ENCODE data around the gene CCDC91.
"Not testable (repeated sequence)": the region's sequence is repeated elsewhere in the genome, so short reads cannot be mapped to it uniquely, and the experiment has no call there.

CCDC91 gene

GRCh38 chr12:28234444-28234843 lies 44.2 kb downstream of the CCDC91 start:
- no peak for DNase-seq (ENCODE audit: low read depth)

DNA sequence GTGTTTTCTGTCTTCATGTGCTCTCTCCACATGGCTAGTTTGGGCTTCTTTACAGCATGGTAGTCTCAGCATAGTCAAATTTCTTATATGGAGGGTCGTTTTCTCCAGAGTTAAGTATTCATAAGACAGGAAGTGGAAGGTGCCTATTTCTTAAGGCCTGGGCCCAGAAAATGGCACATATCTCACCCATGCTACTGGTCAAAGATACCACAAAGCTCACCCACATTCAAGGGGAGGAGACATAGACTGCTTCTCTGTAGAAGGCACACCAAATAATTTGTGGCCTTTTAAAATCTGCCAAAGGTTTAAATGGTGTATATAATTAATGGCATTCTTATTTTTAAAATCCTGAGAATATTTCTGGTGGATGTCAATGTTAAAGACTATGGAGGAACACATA lies 44.8 kb downstream of the CCDC91 start:
- no peak for DNase-seq (ENCODE audit: low read depth)

- no peak for DNase-seq (ENCODE audit: low read depth)
These were observed 45.7 kb downstream of the CCDC91 start for GRCh38 chr12:28235985-28236384.

- no peak for DNase-seq (ENCODE audit: low read depth)
These were observed 47.2 kb downstream of the CCDC91 start for GRCh38 chr12:28237423-28237822.

GRCh38 chr12:28239918-28240317 lies 49.7 kb downstream of the CCDC91 start:
- no peak for DNase-seq (ENCODE audit: low read depth)

DNA sequence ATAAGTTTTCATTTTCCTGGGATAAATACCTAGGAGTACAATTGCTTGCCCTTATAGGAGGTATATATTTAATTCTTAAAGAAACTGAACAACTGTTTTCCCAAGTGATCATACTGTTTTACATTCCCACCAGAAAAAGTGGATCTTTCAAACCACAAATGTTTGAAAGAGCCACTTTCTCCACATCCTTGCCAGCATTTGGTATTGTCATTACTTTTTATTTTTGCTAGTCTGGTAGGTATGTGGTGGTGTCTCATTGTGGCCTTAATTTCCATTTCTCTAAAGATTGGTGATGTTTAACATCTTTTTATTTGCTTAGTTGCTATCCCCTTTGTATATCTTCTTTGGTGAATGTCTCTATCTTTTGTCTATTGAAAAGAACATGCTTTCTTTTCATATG lies 50.6 kb downstream of the CCDC91 start:
- DNase-seq (ENCODE audit: low read depth), result no peak

- no peak for DNase-seq (ENCODE audit: low read depth)
These were observed 51.9 kb downstream of the CCDC91 start for GRCh38 chr12:28242129-28242495.

DNA sequence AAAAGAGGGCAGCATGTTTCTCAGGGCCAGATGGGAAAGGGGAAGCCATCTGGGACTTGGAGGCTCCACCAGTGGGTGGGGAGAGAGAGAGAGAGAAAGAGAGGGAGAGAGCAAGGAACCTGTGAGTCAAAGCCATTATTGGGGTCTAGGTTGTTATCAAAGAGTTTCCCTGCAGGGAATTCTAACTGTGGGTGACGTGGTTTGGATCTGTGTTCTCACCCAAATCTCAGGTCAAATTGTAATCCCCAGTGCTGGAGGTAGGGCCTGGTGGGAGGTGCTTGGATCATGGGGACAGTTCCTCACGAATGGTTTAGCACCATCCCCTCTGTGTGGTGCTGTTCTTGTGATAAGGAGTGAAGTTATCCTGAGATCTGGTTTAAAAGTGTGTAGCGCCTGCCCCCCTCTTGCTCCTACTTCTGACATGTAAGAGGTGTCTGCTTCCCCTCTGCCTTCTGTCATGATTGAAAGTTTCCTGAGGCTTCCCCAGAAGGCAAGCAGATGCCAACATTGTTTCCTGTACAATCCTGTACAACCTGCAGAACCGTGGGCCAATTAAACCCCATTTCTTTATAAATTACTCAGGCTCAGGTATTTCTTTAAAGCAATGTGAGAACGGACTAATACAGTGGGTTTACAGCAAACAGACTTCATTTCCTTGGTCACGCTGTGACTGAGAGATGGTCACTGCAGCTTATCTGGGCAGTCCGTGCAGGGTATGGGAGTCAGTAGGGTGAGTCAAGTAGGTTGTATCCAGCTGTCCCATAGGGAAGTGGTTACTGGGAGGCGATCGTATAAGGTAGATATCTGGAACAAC lies 52.4 kb downstream of the CCDC91 start:
- DNase-seq (ENCODE audit: low read depth), result no peak

DNA sequence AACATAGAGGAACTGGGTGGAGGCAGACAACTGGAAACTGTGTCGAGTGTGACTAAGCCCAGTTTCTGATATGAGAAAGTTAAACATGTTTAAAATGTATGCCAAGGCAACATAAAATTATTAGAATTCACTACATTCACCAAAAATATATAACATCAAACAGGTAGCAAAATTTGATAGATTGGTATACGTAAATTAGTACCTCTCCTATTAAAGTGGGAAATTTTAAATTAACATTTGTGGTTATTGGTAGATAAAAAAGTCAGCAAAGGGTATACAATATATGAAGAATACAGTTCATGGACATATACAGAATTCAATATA lies 53.0 kb downstream of the CCDC91 start:
- no peak for DNase-seq (ENCODE audit: low read depth)

DNA sequence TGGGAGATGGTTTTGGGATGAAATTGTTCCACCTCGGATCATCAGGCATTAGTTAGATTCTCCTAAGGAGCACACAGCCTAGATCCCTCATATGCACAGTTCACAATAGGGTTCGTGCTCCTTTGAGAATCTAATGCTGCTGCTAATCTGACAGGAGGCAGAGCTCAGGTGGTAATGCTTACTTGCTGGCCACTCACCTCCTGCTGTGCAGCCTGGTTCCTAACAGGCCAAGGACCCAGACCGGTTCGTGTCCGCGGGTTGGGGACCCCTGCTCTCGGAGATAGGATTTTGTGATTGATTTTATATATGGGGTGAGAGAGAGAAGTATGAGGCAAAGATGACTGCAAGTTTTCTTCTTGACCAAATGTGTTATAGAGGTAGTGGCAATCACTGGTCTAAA lies 57.5 kb downstream of the CCDC91 start:
- no peak for DNase-seq (ENCODE audit: low read depth)

DNA sequence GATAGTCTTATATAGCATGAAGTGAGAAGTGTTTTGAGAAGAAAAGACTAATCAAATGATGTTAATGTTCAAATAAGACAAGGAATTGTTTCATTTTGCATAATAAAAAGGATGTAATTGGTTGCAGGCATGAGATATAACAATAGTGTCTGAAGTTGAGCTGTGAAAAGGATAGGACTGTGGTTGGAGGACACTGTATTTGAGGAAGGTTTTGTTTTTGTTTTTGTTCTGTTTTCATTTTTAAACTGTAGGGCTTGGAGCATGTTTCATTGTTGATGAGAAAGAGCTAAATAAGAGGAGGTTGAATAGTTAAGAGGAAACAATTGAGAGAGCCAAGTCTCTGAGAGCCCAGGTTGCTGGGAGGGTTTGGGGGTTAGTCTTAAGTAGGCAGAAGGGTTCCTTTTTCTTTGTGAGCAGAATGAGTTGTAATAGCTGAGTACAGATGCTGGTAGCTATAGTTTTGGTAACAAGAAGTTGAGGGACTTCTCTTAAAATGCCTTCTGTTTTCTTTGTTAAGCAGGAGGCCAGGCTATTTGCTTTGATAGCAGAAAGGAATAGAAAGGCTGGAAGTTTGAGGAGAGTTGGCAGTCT lies 58.4 kb downstream of the CCDC91 start:
- DNase-seq (ENCODE audit: low read depth), result no peak

DNA sequence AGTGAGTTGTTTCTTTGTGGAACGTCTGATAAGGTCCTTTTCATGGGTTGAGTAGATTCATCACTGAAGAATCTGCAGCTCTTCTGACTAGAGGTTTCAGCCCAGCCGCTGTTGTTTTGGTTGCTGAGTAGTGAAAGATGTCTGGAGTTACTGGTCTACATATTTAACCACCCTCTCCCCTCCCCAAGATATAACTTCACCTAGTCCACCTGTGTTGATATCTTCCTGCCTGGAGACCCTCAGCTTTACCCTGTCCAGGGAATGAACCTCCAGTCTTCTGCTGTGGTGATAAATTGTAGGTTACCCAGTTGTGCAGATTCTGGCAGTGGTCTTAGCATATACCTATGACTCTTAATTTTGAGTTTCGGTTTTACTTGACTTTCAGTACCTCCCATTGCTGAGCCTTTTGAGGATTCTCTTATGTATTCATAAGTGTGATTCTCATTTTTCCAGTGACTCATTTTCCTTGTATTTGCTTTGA lies 62.9 kb downstream of the CCDC91 start:
- no peak for DNase-seq (ENCODE audit: low read depth)

DNA sequence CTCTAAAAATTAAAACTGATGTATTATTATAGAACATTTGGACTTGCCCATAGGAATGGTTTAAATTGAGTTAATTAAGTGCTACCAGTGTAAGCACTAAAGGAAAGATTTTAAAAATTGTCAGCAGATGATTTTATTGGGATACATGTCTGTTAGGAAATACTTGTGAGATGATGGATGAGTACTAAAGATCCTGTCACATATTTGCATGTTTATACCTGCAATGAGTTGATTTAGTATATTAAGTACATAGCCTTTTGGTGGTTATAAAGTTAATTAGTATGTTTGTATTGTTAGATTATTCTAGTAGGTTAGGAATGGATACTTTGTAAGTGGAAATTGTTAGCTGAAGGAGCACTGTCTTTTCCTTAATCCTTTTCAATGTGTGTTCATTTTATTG lies 67.2 kb downstream of the CCDC91 start:
- no peak for DNase-seq (ENCODE audit: low read depth)

GRCh38 chr12:28258998-28259397 lies 68.7 kb downstream of the CCDC91 start:
- no peak for DNase-seq (ENCODE audit: low read depth)

DNA sequence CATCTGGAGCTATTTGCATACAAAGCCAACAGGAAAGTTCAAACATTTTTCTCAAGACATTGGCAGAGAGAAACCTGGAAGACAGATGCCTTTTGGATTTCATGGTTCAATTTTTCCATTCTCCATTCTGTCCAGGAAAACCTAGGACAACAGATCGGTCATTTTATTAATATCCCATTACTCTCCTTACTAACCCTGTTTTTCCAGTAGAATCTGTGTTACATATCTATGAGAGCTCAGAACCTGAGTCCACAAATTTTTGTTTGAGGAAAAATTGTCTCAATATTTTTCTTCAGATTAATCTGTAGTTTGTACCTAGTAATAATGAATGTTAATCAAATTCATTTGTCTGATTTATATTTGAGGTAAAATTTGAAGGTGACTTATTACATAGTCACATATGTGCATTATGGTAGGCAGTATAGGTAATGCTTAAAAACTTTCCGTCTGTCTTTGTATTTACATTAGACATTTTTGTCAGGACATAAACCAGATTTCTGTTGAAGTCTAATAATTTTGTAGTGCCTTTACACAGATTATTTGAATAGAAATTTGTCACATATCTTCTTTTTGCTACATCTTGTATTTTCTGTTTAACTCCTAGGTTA lies 75.3 kb downstream of the CCDC91 start:
- DNase-seq (ENCODE audit: low read depth), result no peak

GRCh38 chr12:28267920-28268607 lies 77.8 kb downstream of the CCDC91 start:
- DNase-seq (ENCODE audit: low read depth), result not testable (repeated sequence)

DNA sequence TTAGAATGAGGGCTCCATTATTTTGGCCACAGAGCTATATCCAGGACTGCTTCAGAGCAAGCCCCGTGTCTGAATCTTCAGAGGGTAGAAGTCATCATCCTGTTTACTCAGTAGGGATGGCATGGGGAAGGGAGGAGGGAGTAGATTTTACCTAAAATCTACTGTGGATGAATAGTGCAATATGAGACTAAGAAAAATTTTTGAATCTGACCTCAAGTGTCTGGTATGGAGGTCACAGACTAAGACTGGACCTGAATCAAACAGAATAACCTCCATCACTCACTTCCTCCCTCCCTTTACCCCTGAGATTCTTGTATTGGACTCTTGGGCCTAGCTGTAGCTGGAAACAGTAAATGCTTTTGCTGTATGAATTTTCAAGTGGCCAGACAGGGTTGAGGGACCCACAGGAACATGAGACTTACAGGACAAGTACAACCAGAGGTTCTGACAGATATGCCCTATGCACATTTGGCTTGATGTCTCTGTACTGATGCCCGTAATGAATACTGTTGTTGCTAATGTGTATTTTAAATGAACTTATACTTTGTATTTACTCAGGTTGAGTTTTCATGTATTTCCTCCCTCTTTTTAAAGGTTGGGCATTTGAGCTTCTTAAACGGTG lies 78.5 kb downstream of the CCDC91 start:
- DNase-seq (ENCODE audit: low read depth), result no peak

- no peak for DNase-seq (ENCODE audit: low read depth)
These were observed 79.6 kb downstream of the CCDC91 start for GRCh38 chr12:28269851-28270250.

GRCh38 chr12:28278499-28278898 lies 88.2 kb downstream of the CCDC91 start:
- no peak for DNase-seq (ENCODE audit: low read depth)

GRCh38 chr12:28278960-28279359 lies 88.7 kb downstream of the CCDC91 start:
- DNase-seq (ENCODE audit: low read depth), result no peak

DNA sequence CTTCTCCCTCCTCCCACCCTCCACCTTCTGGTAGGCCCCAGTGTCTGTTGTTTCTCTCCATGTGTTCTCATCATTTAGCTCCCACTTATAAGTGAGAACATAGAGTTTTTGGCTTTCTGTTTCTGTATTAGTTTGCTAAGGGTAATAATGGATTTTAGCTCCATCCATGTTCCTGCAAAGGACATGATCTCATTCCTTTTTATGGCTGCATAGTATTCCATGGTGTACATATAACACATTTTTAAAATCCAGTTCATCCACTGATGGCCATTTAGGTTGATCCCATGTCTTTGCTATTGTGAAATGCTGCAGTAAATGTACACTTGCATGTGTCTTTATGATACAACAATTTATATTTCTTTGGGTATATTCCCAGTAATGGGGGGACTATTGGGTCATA lies 96.1 kb downstream of the CCDC91 start:
- DNase-seq (ENCODE audit: low read depth), result no peak

DNA sequence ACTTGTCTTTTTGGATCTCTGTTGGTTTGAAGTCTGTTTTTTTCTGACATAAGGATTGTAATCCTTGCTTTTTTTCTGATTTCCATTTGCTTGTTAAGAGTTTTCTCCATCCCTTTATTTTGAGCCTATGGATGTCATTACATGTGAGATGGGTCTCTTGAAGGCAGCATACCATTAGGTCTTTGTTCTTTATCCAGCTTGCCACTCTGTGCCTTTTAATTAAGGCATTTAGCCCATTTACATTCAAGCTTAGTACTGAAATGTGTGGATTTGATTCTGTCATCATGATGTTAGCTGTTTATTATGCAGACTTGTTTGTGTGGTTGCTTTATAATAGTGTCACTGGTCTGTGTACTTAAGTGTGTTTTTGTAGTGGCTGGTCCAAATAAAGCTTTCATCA lies 100.0 kb downstream of the CCDC91 start:
- no peak for DNase-seq (ENCODE audit: low read depth)

DNA sequence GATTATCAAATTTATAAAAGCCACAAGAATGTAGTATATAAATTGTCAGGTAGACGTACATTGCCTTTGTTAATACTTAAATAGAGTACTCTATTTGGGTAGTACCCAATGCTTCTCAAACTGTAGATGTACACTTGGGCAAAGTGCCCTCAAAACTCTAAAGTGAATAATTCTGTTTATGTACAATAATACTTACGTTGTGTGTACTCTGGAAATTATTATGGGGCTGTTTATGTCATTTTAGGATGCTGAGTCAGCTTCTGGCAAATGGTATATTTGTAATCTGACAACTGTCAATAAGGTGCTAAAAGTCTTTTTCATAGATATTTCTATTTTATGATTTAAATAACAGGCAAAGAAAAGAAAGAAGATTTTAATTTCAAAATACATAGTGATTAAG lies 102.4 kb downstream of the CCDC91 start:
- DNase-seq (ENCODE audit: low read depth), result no peak
